Amniotic stem cell (primary cell): ENCODE data around the gene PRRT4.

Source experiments
- DNase-seq: peaks from one replicate; lab custom pipeline; 2025; lab: John Stamatoyannopoulos, UW

Gene PRRT4

DNA sequence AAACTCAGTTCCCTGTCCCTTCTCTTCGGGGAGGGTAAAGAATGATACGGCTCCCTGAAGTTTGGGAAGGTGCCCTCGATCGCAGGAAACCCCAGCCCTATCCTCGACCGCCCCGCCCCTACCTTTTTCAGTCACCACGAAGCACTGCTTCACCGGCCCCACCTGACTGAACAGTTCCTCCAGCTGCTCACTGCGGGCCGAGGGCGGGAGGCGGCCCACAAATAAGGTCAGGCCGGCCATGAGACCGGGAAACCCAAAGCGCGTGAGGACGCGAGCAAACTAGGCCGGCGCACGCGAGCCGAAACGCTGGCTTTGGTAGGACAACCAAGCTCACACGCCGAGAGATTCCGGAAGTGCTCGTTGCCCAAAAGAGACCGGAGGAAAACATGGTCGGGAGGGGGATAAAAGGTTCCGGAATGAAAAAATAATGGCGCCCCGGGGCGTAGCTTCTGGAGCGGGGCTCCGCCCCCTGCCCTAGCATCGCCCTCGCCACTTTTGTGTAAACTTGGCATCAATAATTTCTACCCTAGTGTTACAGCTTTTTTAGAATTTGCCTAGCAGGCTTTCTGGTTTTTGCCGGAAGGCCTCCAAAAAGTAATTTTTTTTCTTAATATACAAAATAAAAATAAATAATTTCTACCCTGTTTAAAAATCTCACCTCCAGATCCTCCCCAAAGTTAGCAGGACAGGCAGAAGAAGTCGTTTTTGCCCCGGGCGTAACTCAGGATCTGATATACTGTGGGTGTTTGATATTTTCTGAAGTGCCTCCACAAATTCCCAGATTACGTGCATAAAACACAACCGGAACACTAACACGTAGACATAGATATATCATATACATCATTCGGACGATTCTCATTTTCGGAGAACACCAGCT lies 17.7 kb downstream of the PRRT4 start, which contains the start of gene RBM28:
Gene RBM28 (minus strand): TSS at position 355 of the 877 bp plus-strand sequence. CDS start 115 bp downstream, at position 240.
- peak; percentile 93 for DNase-seq

DNA sequence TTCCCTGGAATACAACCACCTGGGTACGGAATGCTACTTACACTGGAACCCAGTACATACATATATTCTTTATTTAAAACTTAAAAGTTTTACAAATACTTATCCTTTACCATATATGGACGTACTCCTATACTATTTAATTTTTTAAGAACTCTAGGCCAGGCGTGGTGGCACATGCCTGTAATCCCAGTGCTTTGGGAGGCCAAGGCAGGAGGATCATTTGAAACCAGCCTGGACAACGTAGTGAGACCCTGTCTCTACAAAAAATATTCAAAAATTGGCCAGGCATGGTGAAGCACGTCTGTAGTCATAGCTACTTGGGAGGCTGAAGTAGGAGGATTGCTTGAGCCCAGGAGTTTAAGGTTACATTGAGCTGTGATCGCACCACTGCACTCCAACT lies 19.8 kb downstream of the PRRT4 start:
- no peak for DNase-seq

DNA sequence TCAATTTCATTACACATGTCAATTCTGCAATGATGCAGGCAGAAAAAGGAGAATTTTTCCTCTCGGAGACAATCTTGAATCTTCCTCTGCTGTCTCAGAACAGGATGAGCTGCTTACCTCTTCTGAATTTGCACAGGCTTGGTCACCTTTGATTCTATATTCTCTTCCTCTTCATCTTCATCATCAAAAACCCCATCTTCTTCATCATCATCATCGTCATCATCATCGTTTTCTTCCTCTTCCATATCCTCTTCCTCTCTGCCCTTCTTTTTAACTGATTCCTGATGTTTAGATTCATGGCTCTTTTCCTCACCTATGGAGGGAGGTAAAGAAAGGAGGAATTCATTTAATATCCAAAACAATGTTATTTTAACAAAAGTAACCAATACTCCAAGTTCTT lies 25.8 kb downstream of the PRRT4 start:
- DNase-seq: no peak

DNA sequence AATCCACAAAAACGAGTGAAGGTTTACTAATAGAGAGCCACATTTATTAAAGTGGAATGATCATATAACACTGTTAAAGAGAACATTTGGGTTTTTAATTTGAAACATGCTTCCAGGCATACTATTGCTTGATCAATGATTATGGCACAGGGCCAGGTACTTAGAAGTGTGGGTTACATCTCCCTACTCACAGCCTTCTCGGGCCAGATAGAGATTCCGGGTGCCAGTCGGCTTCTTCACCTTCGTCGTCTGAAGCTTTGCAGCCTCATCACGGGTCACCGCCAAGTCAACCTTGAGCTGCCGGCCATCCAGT lies 37.2 kb downstream of the PRRT4 start:
- DNase-seq: no peak

DNA sequence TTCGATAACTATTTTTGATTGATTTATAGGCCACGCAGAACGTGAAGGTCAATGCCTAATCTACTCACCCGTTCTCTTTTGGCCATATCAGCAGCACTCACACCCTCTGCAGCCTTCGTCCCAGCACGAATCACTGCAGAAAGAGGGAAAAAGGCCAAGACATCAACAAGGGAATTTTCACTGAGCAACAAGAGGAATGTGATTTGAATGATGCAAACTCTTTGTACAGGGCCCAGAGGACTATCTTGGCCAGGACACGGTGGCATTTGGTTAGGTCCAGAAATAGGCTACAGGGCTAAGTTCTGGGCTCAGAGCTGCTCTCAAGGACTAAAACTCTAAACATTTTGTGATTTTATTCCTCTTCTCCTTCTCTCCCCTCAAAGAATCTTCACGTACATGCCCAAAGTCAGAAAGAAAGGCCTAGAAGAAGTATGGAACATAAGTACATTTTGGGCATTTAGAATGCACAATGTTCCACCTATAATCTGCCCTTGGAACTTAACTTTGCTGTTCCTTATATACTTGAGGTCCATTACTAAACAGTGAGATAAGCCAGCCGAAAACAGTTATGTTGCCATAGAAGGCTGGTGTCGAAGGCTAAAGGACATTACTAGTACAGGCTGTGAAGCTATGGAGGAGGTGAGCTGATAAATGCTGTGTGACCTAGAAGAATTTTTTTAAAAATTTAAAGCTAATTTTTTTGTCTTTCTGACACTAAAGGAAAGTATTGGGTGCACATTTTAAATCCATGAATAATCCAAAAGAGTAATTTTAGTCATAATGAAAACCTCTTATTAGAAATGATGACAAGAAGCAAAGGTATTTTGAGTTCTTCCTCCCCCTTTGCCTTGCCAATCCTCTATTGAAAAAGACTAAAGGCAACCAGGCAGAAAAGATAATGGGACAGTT lies 37.8 kb downstream of the PRRT4 start:
- no peak for DNase-seq

DNA sequence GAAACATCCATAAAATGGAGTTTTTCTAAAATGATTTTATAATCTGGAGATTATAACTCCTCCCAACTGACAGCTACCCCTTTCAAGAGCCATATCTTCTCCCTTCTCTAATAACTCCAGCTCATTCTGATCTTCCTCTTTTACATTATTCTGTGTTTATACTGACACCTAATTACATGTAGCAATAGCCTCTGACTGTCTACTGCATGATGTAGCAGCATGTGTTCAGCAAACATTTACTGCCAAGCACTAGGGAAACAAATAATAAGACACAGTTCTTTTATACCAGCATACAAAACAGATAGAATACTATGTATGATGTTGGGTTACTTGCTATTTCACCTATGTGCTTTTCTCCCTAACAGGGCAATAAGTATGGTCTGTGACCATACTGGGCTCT lies 38.5 kb downstream of the PRRT4 start:
- no peak for DNase-seq

DNA sequence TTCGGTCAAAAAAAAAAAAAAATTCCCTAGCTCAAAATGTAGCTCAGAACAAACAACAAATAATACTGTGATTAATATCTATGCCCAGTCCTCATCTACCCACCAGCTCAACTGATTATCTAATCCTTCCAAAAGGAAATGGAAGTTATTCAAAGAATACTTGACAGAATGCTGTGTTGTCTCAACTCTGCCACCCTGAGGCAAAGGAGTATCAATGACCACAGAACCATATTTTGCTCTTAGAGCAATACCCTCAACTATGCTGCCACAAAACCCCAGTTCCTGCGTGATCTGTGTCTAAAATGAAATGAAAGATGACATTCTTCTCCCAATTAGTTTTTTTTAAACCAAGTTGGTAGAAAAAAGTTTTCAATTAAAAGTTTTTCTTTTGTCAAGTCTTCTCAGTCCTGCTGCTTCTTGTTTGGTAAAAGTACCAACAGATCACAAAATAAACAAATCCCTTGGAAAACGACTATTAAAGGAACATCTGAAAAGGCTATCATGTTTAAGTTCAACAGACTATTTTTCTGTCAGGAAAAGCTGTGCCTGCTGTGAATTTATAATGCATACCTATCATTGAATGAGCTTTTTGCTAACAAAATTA lies 39.3 kb downstream of the PRRT4 start:
- peak; percentile 21 for DNase-seq

DNA sequence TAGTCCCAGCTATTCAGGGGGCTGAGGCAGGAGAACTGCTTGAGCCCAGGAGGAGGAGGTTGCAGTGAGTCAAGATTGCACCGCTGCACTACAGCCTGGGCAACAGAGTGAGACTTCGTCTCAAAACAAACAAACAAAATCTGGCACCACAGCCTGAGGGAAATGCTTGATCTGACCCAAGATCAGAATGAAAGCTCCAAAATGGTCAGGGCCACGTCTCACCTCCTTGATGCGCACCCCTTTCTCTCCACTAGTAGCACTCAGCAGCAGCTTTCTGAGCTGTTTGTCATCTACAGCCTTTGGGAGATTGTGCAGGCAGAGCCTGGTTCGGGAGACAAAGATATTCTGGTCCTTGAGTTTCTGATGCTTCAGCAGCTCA lies 40.5 kb downstream of the PRRT4 start:
- DNase-seq: no peak

DNA sequence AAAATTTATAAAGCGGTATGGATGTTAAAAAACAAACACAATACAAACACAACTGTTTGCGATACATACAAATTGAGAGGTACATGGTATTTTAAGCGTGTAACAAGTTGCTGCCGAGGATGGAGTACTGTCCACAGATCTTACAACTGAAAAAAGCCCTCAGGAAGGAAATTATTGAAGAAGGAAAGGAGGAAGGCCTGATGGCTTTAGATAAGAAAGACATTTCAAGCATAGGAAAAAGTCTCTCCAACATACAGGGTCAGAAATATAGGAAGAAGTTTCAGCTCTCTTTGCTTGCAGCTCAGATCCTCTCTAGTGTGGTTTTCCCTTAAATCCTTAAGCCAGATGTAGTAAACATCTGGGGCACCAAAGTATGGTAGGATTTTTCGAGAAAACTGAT lies 42.8 kb downstream of the PRRT4 start:
- no peak for DNase-seq

DNA sequence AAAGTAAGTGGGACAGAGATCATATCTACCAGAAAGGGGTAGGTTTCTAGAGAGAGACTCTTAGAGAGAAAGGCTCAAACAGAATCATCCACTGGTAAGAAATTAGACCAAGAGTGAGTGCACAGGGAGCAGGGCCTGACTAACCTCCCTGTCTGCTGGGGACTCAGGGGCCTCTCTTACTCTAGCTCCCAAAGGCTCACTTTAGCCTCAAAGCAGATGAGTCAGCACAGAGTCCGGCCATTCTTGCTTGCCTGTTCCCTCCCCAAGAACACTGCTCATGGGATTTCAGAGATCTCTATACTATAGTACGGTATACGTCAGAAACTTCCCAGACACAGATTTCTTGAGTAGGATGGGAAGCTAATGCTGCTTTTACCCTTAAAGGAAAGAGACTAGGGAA lies 50.5 kb downstream of the PRRT4 start:
- DNase-seq: no peak

DNA sequence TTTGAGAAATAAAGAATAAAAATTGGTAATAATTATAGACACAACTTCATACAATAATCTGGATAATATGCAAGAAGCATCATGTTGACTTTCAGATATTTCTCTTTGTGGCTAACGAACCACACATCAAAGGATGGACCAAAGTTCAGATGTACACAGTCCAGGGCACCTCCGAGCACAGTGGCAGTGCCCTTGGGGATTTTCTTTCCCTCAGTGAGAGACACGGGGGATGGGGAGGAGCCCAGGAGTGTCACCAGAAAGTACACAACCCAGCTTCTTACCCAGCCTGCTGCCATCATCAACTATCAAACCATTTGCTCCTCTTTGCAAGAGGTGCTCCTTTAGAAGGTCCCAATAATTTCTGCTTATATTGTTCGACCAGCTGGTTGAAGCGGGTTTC lies 51.0 kb downstream of the PRRT4 start:
- DNase-seq: no peak

DNA sequence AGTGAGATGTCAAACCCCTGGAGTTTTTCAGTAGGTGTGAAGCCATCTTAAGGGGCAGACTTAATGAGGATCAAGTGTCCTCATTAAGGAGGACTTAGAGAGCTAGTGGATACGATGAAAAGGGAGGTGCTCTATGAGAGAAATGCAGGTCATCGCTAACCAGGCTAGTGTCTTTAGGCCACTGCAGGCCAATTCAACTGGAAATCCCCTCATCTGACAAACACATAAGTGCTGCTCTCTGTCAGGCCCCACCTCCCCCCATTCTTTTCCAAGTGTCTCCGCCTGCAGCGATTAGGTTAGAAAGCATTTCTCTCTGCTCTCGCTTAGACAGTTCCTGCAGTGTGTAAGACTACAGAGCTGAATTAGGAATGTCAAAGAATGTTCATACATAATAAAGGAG lies 51.5 kb downstream of the PRRT4 start:
- DNase-seq: no peak

DNA sequence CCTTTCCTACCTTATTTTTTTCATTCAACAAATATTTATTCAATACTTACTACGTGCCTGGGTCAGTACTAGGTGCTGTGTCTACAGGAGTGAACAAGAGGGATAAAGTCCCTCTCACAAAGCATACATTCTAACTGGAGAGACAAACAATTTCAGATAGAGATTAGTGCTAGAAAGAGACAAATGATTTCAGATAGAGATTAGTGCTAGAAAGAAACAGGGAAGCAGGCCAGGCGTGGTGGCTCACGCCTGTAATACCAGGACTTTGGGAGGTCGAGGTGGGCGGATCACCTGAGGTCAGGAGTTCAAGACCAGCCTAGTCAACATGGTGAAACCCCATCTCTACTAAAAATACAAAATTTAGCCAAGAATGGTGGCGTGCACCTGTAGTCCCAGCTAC lies 52.4 kb downstream of the PRRT4 start:
- no peak for DNase-seq

DNA sequence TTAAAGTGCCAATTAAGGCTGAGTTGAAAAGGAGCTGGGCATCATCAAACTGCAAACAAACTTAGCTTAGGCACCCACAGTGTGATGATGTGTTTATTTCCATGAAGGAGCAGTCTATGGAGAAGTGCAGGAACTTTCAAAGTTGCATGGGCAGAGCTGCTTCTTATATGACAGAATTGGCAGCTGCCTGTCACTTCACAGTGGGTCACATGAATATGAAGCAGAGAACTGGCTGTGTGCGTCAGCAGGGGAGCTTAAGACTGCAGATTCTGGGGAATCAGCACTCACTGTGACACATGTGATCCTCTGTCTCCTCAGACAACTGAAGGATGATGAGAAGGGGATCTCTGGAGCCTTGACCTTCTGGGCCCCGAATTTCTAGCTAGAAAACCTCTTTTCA lies 54.4 kb downstream of the PRRT4 start:
- DNase-seq: no peak

DNA sequence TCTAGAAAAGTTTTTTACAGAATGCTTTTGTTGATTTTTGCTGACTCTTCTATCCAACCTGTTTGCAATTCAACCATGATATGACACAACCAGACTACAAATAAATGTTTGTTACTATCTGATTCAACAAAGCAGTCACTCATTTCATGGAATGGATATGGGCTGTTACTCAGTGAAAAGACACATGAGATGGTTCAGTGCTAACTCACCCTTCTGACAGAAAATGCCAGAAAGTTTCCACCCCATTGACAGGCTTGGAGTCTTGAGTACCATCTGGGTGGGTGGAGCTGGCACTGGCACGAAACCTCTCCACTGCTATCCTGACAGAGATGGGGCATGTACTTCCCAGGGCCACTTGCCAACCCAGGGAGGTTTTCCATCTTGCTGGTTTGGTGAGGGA lies 57.3 kb downstream of the PRRT4 start:
- no peak for DNase-seq

DNA sequence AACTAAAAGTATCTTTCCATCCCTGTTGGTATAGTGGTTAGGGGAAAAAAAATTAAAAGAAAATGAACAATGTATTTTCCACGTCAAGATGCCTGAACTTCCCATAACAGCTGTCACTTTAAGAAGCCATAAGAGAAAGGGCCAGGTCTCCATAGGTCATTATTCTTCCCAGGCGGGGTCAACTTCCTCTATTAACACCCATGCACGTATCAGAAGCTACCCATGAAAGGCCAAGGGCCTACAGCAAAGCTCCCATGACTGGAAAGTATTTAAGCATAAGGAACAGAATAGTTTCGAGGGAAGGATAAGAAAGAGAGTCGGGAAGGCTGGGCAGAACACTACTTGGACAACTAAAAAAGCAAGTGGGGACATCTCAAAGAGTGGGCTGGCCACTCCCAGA lies 57.8 kb downstream of the PRRT4 start:
- DNase-seq: no peak

DNA sequence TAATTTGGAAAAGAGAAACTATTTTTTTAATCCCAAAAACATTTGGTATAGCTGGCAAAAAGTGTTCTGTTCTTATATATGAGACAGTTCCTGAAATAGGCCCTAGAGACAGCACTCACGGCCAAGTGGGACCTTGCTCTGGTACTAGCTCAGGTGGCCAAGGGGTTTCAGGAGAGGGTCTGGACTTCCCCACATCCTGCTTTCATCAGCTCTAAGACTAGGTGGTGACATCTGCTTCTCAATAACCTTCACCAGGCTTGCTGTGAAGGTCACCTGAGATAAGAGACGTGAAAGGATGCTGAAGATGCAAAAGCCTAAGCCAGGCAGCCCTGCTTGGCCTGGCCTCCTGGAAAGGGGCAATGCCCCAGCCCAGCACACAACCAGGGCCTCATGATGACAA lies 58.4 kb downstream of the PRRT4 start:
- DNase-seq: no peak

DNA sequence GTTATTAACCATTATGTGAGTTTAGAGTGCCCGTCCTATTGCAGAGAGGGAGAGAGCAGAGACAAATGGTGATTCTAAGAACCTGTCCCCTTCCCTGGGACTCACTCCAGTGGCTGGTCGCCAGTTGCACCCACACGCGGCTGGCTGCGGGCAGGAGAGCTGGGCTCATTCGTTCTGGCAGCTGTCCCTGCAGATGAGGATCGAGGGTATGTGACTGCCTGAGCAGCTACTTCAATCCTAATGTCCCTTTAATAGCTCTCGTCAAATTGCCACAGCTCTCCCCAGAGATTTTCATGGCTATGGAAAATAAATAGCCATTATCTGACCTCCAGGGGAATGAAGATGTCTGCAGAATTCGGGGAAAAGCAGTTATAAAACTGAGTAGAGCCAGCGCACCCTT lies 59.4 kb downstream of the PRRT4 start:
- DNase-seq: no peak
